KMS-11 (cell line): ENCODE results near the gene CLGN.
A peak's percentile ranks its signal among the peaks of the same experiment; 100 is the strongest.

Source experiments
- H2AFZ ChIP-seq: fragments of 200-600 bp; sonication (generic); 2 replicates; pipeline ENCODE4 v1.6.1; 2016; ENCODE audit warnings: antibody characterized with exemption, mixed run types, low read depth
- H3K27ac ChIP-seq: fragments of 200-600 bp; sonication (generic); 2 replicates; pipeline ENCODE4 v1.6.1; 2016; ENCODE audit warnings: mild to moderate bottlenecking, mixed run types
- H3K27me3 ChIP-seq: fragments of 200-600 bp; sonication (generic); 2 replicates; pipeline ENCODE4 v1.6.1; 2017; ENCODE audit warnings: mild to moderate bottlenecking, low read depth, mixed run types, moderate library complexity; ENCODE audit not compliant: insufficient read depth
- H3K36me3 ChIP-seq: fragments of 200-600 bp; sonication (generic); 2 replicates; pipeline ENCODE4 v1.6.1; 2017; ENCODE audit warnings: mild to moderate bottlenecking, mixed run types; ENCODE audit not compliant: insufficient read depth
- H3K4me1 ChIP-seq: fragments of 200-600 bp; sonication (generic); 2 replicates; pipeline ENCODE4 v1.6.1; 2016; ENCODE audit warnings: mild to moderate bottlenecking, low read depth, mixed run types; ENCODE audit not compliant: poor library complexity, severe bottlenecking
- H3K4me2 ChIP-seq: fragments of 200-600 bp; sonication (generic); 2 replicates; pipeline ENCODE4 v1.7.0; 2016; ENCODE audit warnings: mild to moderate bottlenecking, mixed run types
- H3K4me3 ChIP-seq: fragments of 200-600 bp; sonication (generic); IDR thresholded peaks from 2 replicates; pipeline ENCODE4 v1.6.1; 2017; ENCODE audit warnings: low read depth, low read length, mixed read lengths; ENCODE audit not compliant: insufficient read depth
- H3K79me2 ChIP-seq: fragments of 200-600 bp; sonication (generic); 2 replicates; pipeline ENCODE4 v1.6.1; 2016; ENCODE audit warnings: low read depth, mixed run types; ENCODE audit not compliant: insufficient read depth
- H3K9ac ChIP-seq: fragments of 200-600 bp; sonication (generic); 2 replicates; pipeline ENCODE4 v1.6.1; 2016; ENCODE audit warnings: mild to moderate bottlenecking, mixed run types
- H4K20me1 ChIP-seq: fragments of 200-600 bp; sonication (generic); 2 replicates; pipeline ENCODE4 v1.6.1; 2016; ENCODE audit warnings: mild to moderate bottlenecking, mixed run types; ENCODE audit not compliant: insufficient read depth
- CTCF ChIP-seq: fragments of 200-600 bp; sonication (generic); conservative IDR thresholded peaks from 2 replicates; pipeline ENCODE4 v1.6.1; 2017; ENCODE audit warnings: low read depth, mild to moderate bottlenecking, antibody characterized with exemption, low read length, moderate library complexity, mixed read lengths

The CLGN gene, protein sequence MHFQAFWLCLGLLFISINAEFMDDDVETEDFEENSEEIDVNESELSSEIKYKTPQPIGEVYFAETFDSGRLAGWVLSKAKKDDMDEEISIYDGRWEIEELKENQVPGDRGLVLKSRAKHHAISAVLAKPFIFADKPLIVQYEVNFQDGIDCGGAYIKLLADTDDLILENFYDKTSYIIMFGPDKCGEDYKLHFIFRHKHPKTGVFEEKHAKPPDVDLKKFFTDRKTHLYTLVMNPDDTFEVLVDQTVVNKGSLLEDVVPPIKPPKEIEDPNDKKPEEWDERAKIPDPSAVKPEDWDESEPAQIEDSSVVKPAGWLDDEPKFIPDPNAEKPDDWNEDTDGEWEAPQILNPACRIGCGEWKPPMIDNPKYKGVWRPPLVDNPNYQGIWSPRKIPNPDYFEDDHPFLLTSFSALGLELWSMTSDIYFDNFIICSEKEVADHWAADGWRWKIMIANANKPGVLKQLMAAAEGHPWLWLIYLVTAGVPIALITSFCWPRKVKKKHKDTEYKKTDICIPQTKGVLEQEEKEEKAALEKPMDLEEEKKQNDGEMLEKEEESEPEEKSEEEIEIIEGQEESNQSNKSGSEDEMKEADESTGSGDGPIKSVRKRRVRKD

GRCh38 chr4:140427106-140427918 is at the start of gene CLGN:
CLGN (minus strand) TSS chr4:140427648; CDS start chr4:140413078, 14,570 bp downstream.
- Histone ChIP-seq H3K79me2 (no peaks in the 10 kb centered on the region), H3K4me2 (peak within 1 kb of the TSS; percentile 73), H2AFZ (peak within 1 kb of the TSS; percentile 95), H3K27me3 (no peaks in the 10 kb centered on the region), H3K9ac (peak within 1 kb of the TSS; percentile 62; the same call in 1 of the 2 replicates), H3K4me1 (peaks cover 17% of the 10 kb centered on the region), H3K36me3 (no peaks in the 10 kb centered on the region), H3K4me3 (no peak within 1 kb of the TSS), H3K27ac (peak within 1 kb of the TSS; percentile 43), H4K20me1 (no peaks in the 10 kb centered on the region)
- no peak; the same call in 1 of the 2 replicates for TF ChIP-seq CTCF

GRCh38 chr4:140472156-140472555 is 44.7 kb upstream of the CLGN start:
- Histone ChIP-seq H3K4me2 (no peak overlapping the region), H3K36me3 (no peaks in the 10 kb centered on the region), H3K4me3 (no peak overlapping the region), H4K20me1 (no peaks in the 10 kb centered on the region), H3K9ac (no peak overlapping the region), H3K4me1 (no peaks in the 10 kb centered on the region), H3K27me3 (no peaks in the 10 kb centered on the region), H3K27ac (no peak overlapping the region), H2AFZ (no peak overlapping the region), H3K79me2 (no peaks in the 10 kb centered on the region)
- no peak for TF ChIP-seq CTCF

GRCh38 chr4:140469791-140470733 is 42.6 kb upstream of the CLGN start:
- H3K9ac ChIP-seq: no peak overlapping the region
- H3K4me1 ChIP-seq: no peaks in the 10 kb centered on the region
- no peaks in the 10 kb centered on the region for H3K79me2 ChIP-seq
- no peak overlapping the region for H3K4me2 ChIP-seq
- H3K36me3 ChIP-seq: no peaks in the 10 kb centered on the region
- TF ChIP-seq CTCF: no peak
- H2AFZ ChIP-seq: no peak overlapping the region
- no peaks in the 10 kb centered on the region for H4K20me1 ChIP-seq
- no peak overlapping the region for H3K4me3 ChIP-seq
- H3K27ac ChIP-seq: no peak overlapping the region
- no peaks in the 10 kb centered on the region for H3K27me3 ChIP-seq

GRCh38 chr4:140466146-140466545 is 38.7 kb upstream of the CLGN start:
- Histone ChIP-seq H3K27me3 (no peaks in the 10 kb centered on the region), H3K27ac (no peak overlapping the region), H3K4me1 (no peaks in the 10 kb centered on the region), H4K20me1 (no peaks in the 10 kb centered on the region), H3K9ac (no peak overlapping the region), H3K4me3 (no peak overlapping the region), H3K4me2 (no peak overlapping the region), H3K79me2 (no peaks in the 10 kb centered on the region), H3K36me3 (no peaks in the 10 kb centered on the region), H2AFZ (no peak overlapping the region)
- no peak for TF ChIP-seq CTCF
